HepG2 (cell line): ENCODE measurements around the gene ADCY10.

Experiments used
- CC2D1A ChIP-seq: sonication (generic); formaldehyde crosslinking; IDR thresholded peaks from 2 replicates; pipeline ENCODE4 v1.8.1; 2023; ENCODE audit warnings: mild to moderate bottlenecking, missing genetic modification reagents
- CHD2 ChIP-seq: IDR thresholded peaks from 2 replicates; pipeline ENCODE4 v1.6.1; 2011; ENCODE audit warnings: low read depth, low read length, improper control_type of control experiment
- IKZF1 ChIP-seq: fragments of 450-650 bp; IDR thresholded peaks from 2 replicates; pipeline ENCODE4 v1.7.1; 2016
- KDM4B ChIP-seq: sonication (generic); formaldehyde crosslinking; IDR thresholded peaks from 2 replicates; pipeline ENCODE4 v1.4.0; 2020; ENCODE audit warnings: missing genetic modification reagents
- PHF8 ChIP-seq: sonication (generic); formaldehyde crosslinking; IDR thresholded peaks from 2 replicates; pipeline ENCODE4 v1.5.0; 2020; ENCODE audit warnings: missing genetic modification reagents
- RBM39 ChIP-seq: fragments of 200-400 bp; formaldehyde crosslinking; IDR thresholded peaks from one replicate; pipeline ENCODE4 v1.6.1; 2018; ENCODE audit warnings: antibody characterized with exemption, mild to moderate bottlenecking, low read depth, low read length; ENCODE audit not compliant: poor library complexity, severe bottlenecking
- SOX13 ChIP-seq, 3 experiments: fragments of 450-650 bp in 1 of 3; sonication (generic) in 1 of 3; formaldehyde crosslinking in 1 of 3; IDR thresholded peaks in 2 of 3; conservative IDR thresholded peaks in 1 of 3; 2 replicates each; pipeline versions ENCODE4 v1.5.0 to v1.6.1; 2016 to 2020; ENCODE audit warnings: antibody characterized with exemption in 1 of 3, mild to moderate bottlenecking in 1 of 3, missing compliant biosample characterization in 1 of 3, missing genetic modification reagents in 1 of 3, moderate library complexity in 1 of 3
- STAG1 ChIP-seq: sonication (generic); formaldehyde crosslinking; IDR thresholded peaks from 2 replicates; pipeline ENCODE4 v1.4.0; 2020; ENCODE audit warnings: missing genetic modification reagents
- TF ChIP-seq, protein P1 (sequence below): sonication (generic); formaldehyde crosslinking; IDR thresholded peaks from 2 replicates; pipeline ENCODE4 v1.5.0; 2020; ENCODE audit warnings: mild to moderate bottlenecking, missing genetic modification reagents, moderate library complexity
- TF ChIP-seq, protein P2 (sequence below), 2 experiments: sonication (generic) in 1 of 2; formaldehyde crosslinking in 1 of 2; IDR thresholded peaks; 2 replicates each; pipeline versions ENCODE4 v1.5.1 to v1.6.1; 2011 to 2020; ENCODE audit warnings: borderline replicate concordance in 1 of 2, low read depth in 1 of 2, low read length in 1 of 2, mild to moderate bottlenecking in 1 of 2, missing genetic modification reagents in 1 of 2, moderate library complexity in 1 of 2

DNA sequence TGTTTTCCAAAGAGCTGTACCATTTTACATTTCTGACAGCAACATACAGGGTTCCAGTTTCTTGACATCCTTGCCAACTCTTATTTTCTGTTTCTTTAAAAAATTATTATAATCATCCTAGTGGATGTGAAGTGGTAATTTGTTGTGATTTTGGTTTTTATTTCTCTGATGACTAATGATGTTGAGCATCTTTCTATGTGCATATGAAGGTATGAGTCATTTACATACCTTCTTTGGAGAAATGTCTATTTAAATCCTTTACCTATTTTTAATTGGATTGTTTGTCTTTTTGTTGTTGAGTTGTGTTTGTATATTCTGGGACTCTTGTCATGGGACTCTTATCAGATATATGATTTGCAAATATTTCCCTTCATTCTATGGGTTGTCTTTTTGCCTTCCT, 43.8 kb upstream of the ADCY10 start:
- TF ChIP-seq, protein P1, sequence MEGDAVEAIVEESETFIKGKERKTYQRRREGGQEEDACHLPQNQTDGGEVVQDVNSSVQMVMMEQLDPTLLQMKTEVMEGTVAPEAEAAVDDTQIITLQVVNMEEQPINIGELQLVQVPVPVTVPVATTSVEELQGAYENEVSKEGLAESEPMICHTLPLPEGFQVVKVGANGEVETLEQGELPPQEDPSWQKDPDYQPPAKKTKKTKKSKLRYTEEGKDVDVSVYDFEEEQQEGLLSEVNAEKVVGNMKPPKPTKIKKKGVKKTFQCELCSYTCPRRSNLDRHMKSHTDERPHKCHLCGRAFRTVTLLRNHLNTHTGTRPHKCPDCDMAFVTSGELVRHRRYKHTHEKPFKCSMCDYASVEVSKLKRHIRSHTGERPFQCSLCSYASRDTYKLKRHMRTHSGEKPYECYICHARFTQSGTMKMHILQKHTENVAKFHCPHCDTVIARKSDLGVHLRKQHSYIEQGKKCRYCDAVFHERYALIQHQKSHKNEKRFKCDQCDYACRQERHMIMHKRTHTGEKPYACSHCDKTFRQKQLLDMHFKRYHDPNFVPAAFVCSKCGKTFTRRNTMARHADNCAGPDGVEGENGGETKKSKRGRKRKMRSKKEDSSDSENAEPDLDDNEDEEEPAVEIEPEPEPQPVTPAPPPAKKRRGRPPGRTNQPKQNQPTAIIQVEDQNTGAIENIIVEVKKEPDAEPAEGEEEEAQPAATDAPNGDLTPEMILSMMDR, result no peak
- TF ChIP-seq KDM4B (CRISPR knock-in tag), result no peak
- TF ChIP-seq CHD2, result no peak
- no peak for TF ChIP-seq PHF8
- TF ChIP-seq SOX13 (IDR thresholded peaks at IDR 0.05), result no peak
- TF ChIP-seq SOX13 (CRISPR knock-in tag; conservative IDR thresholded peaks at IDR 0.05 in 1 of 2, IDR thresholded peaks at IDR 0.05 in 1 of 2), result no peak
- TF ChIP-seq, protein P2, sequence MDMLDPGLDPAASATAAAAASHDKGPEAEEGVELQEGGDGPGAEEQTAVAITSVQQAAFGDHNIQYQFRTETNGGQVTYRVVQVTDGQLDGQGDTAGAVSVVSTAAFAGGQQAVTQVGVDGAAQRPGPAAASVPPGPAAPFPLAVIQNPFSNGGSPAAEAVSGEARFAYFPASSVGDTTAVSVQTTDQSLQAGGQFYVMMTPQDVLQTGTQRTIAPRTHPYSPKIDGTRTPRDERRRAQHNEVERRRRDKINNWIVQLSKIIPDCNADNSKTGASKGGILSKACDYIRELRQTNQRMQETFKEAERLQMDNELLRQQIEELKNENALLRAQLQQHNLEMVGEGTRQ (IDR thresholded peaks at IDR 0.05; ENCODE audit: low read depth, low read length), result no peak
- TF ChIP-seq, protein P2 (CRISPR knock-in tag; IDR thresholded peaks at IDR 0.05; ENCODE audit: borderline replicate concordance), result no peak
- TF ChIP-seq IKZF1, result no peak
- TF ChIP-seq STAG1 (CRISPR knock-in tag), result no peak
- no peak for TF ChIP-seq RBM39
- TF ChIP-seq CC2D1A, result no peak
